ENCODE measurements around the gene MRPL21.

MRPL21 gene

GRCh38 chr11:68939583-68940555, 36.2 kb upstream of the MRPL21 start:
- H3K9me3 ChIP-seq (replicated peaks in 1 of 2; ENCODE audit: control insufficient read depth in 2 of 2, insufficient read depth in 1 of 2, low read depth in 1 of 2, low read length in 2 of 2) = no peaks in the 10 kb centered on the region
- no peak overlapping the region for H2BK5ac ChIP-seq (ENCODE audit: low read length)
- no peak overlapping the region for H3K9ac ChIP-seq (ENCODE audit: low read depth, low read length, poor library complexity)
- peaks cover 1% of the 10 kb centered on the region for H3K79me1 ChIP-seq (ENCODE audit: low read depth, low read length)
- H3K36me3 ChIP-seq (replicated peaks in 1 of 2; ENCODE audit: control insufficient read depth in 2 of 2, insufficient read depth in 2 of 2, low read length in 2 of 2) = peaks cover 29 to 65% of the 10 kb centered on the region in 2 donors
- no CpG with 5 or more reads among the region's 33 CpGs for WGBS, 2 donors (ENCODE audit: extremely low coverage in 2 of 2, insufficient read length in 2 of 2, insufficient replicate concordance in 1 of 2)
- no peak overlapping the region for H2AK5ac ChIP-seq (ENCODE audit: low read depth, low read length)
- H2BK120ac ChIP-seq (ENCODE audit: low read depth, low read length) = no peak overlapping the region
- no peak overlapping the region for H3K27ac ChIP-seq (replicated peaks; ENCODE audit: low read length)
- H3K27me3 ChIP-seq (ENCODE audit: control insufficient read depth in 3 of 3, insufficient read depth in 3 of 3, low read depth in 1 of 3, low read length in 3 of 3) = no peaks in the 10 kb centered on the region
- H3K4me3 ChIP-seq (ENCODE audit: low read length in 2 of 2) = no peak overlapping the region
- no peak overlapping the region for H2BK12ac ChIP-seq (ENCODE audit: low read length)
- H3K4me2 ChIP-seq (ENCODE audit: insufficient read depth, low read length, poor library complexity, severe bottlenecking) = no peak overlapping the region
- no peaks in the 10 kb centered on the region for H3K4me1 ChIP-seq (ENCODE audit: control insufficient read depth in 2 of 2, insufficient read depth in 1 of 2, low read depth in 1 of 2, low read length in 2 of 2)
- no peak overlapping the region for H2BK15ac ChIP-seq (ENCODE audit: low read length)
- peak overlapping the region; percentile 5 for H3K14ac ChIP-seq (ENCODE audit: low read length)
- no peak overlapping the region for H4K91ac ChIP-seq (ENCODE audit: low read depth, low read length, poor library complexity)
- H2AFZ ChIP-seq (ENCODE audit: low read length) = no peak overlapping the region
- DNase-seq (ENCODE audit: low spot score) = no peak
- H4K8ac ChIP-seq (ENCODE audit: low read depth, low read length) = no peak overlapping the region
- H3K4ac ChIP-seq (ENCODE audit: low read length) = no peak overlapping the region
- H3K18ac ChIP-seq (ENCODE audit: low read length) = no peak overlapping the region
- no peak overlapping the region for H3K23ac ChIP-seq (ENCODE audit: low read depth, low read length, poor library complexity)

GRCh38 chr11:68938816-68939582, 35.4 kb upstream of the MRPL21 start:
- Histone ChIP-seq H4K91ac (ENCODE audit: low read depth, low read length, poor library complexity) (no peak overlapping the region), H3K4me1 (ENCODE audit: control insufficient read depth in 2 of 2, insufficient read depth in 1 of 2, low read depth in 1 of 2, low read length in 2 of 2) (no peaks in the 10 kb centered on the region), H3K27ac (replicated peaks; ENCODE audit: low read length) (no peak overlapping the region), H3K36me3 (replicated peaks in 1 of 2; ENCODE audit: control insufficient read depth in 2 of 2, insufficient read depth in 2 of 2, low read length in 2 of 2) (peaks cover 33 to 73% of the 10 kb centered on the region in 2 donors), H2AK5ac (ENCODE audit: low read depth, low read length) (no peak overlapping the region), H2BK120ac (ENCODE audit: low read depth, low read length) (no peak overlapping the region), H3K27me3 (ENCODE audit: control insufficient read depth in 3 of 3, insufficient read depth in 3 of 3, low read depth in 1 of 3, low read length in 3 of 3) (no peaks in the 10 kb centered on the region), H3K18ac (ENCODE audit: low read length) (no peak overlapping the region), H3K4ac (ENCODE audit: low read length) (no peak overlapping the region), H3K9me3 (replicated peaks in 1 of 2; ENCODE audit: control insufficient read depth in 2 of 2, insufficient read depth in 1 of 2, low read depth in 1 of 2, low read length in 2 of 2) (no peaks in the 10 kb centered on the region), H2BK12ac (ENCODE audit: low read length) (no peak overlapping the region), H2BK15ac (ENCODE audit: low read length) (no peak overlapping the region), H3K14ac (ENCODE audit: low read length) (no peak overlapping the region), H3K79me1 (ENCODE audit: low read depth, low read length) (peaks cover 1% of the 10 kb centered on the region), H2AFZ (ENCODE audit: low read length) (no peak overlapping the region), H3K23ac (ENCODE audit: low read depth, low read length, poor library complexity) (no peak overlapping the region), H2BK5ac (ENCODE audit: low read length) (no peak overlapping the region), H3K4me3 (ENCODE audit: low read length in 2 of 2) (no peak overlapping the region), H3K4me2 (ENCODE audit: insufficient read depth, low read length, poor library complexity, severe bottlenecking) (no peak overlapping the region), H4K8ac (ENCODE audit: low read depth, low read length) (no peak overlapping the region), H3K9ac (ENCODE audit: low read depth, low read length, poor library complexity) (no peak overlapping the region)
- no peak for DNase-seq (ENCODE audit: low spot score)
- WGBS, 2 donors (ENCODE audit: extremely low coverage in 2 of 2, insufficient read length in 2 of 2, insufficient replicate concordance in 1 of 2) = no CpG with 5 or more reads among the region's 17 CpGs

GRCh38 chr11:68938088-68938487, 34.5 kb upstream of the MRPL21 start:
- no peak overlapping the region for H4K8ac ChIP-seq (ENCODE audit: low read depth, low read length)
- H4K91ac ChIP-seq (ENCODE audit: low read depth, low read length, poor library complexity) = no peak overlapping the region
- H2AFZ ChIP-seq (ENCODE audit: low read length) = no peak overlapping the region
- no CpG with 5 or more reads among the region's 18 CpGs for whole genome bisulfite sequencing, 2 donors (ENCODE audit: extremely low coverage in 2 of 2, insufficient read length in 2 of 2, insufficient replicate concordance in 1 of 2)
- no peak overlapping the region for H3K27ac ChIP-seq (replicated peaks; ENCODE audit: low read length)
- no peaks in the 10 kb centered on the region for H3K9me3 ChIP-seq (replicated peaks in 1 of 2; ENCODE audit: control insufficient read depth in 2 of 2, insufficient read depth in 1 of 2, low read depth in 1 of 2, low read length in 2 of 2)
- H2AK5ac ChIP-seq (ENCODE audit: low read depth, low read length) = no peak overlapping the region
- peaks cover 1% of the 10 kb centered on the region for H3K79me1 ChIP-seq (ENCODE audit: low read depth, low read length)
- no peak for DNase-seq (ENCODE audit: low spot score)
- H3K4ac ChIP-seq (ENCODE audit: low read length) = no peak overlapping the region
- H3K14ac ChIP-seq (ENCODE audit: low read length) = peak overlapping the region; percentile 32
- H3K9ac ChIP-seq (ENCODE audit: low read depth, low read length, poor library complexity) = no peak overlapping the region
- no peak overlapping the region for H2BK5ac ChIP-seq (ENCODE audit: low read length)
- H2BK15ac ChIP-seq (ENCODE audit: low read length) = no peak overlapping the region
- H3K27me3 ChIP-seq (ENCODE audit: control insufficient read depth in 3 of 3, insufficient read depth in 3 of 3, low read depth in 1 of 3, low read length in 3 of 3) = no peaks in the 10 kb centered on the region
- no peak overlapping the region for H2BK12ac ChIP-seq (ENCODE audit: low read length)
- H3K4me3 ChIP-seq (ENCODE audit: low read length in 2 of 2) = no peak overlapping the region
- no peak overlapping the region for H3K4me2 ChIP-seq (ENCODE audit: insufficient read depth, low read length, poor library complexity, severe bottlenecking)
- no peaks in the 10 kb centered on the region for H3K4me1 ChIP-seq (ENCODE audit: control insufficient read depth in 2 of 2, insufficient read depth in 1 of 2, low read depth in 1 of 2, low read length in 2 of 2)
- no peak overlapping the region for H3K18ac ChIP-seq (ENCODE audit: low read length)
- H3K23ac ChIP-seq (ENCODE audit: low read depth, low read length, poor library complexity) = no peak overlapping the region
- no peak overlapping the region for H2BK120ac ChIP-seq (ENCODE audit: low read depth, low read length)
- peaks cover 34 to 82% of the 10 kb centered on the region in 2 donors for H3K36me3 ChIP-seq (replicated peaks in 1 of 2; ENCODE audit: control insufficient read depth in 2 of 2, insufficient read depth in 2 of 2, low read length in 2 of 2)

Measured in neuronal stem cell (in vitro differentiated cells).